HG03280 (cell line): ENCODE measurements around the gene HYAL3.

ENCODE experiments used
- ATAC-seq: cut with Tn5 transposase; IDR thresholded peaks from one replicate; pipeline ENCODE4 v1.9.1; 2021; ENCODE audit warnings: mild to moderate bottlenecking, moderate library complexity; ENCODE audit not compliant: unreplicated experiment

HYAL3 gene

GRCh38 chr3:50330330-50330729 lies 31.1 kb upstream of the HYAL3 start:
- no peak for ATAC-seq

DNA sequence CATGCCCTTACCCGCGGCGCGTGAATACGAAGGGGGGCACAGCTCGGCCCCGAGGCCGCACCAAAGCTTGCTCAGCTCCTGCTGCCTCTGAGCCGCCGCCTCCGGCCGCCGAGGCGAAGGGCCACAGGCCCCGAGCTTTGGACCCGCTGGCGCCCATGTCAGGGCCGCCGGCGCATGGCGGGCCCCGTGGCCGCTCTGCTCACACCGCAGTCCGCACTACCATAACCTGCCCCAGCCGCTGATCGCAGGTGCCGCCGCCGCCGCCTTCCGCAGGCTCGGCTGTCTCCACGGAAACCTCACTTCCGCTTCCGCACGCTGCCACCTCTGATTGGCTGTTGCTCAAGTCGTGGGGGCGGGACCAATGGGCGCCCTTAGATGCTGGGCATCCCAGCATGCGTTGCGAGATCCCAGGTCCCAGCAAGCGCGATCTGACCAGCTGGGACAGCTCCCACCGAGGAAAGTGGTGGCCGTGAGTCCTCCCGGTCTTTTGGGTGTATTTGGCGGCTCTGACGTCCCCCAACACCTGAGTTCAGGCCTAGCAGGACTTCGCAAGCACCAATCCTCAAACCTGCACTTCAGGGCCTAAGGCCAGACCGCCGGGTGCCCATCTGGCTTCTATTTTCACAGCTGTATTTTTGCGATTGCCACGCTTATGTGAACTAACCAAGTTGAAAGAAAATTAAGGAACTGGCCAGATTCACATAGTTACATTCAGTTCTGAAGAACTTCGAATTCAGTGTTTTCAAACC lies 28.9 kb upstream of the HYAL3 start, which contains the start of gene TUSC2:
TUSC2 (minus strand) TSS at position 281 of the 749 bp plus-strand sequence; CDS start at position 157, 124 bp downstream.
- peak; percentile 86 for ATAC-seq

GRCh38 chr3:50327129-50327528 lies 27.9 kb upstream of the HYAL3 start:
- no peak for ATAC-seq

- no peak for ATAC-seq
Measured at GRCh38 chr3:50326182-50326541, 27.0 kb upstream of the HYAL3 start.

GRCh38 chr3:50325497-50326181 lies 26.4 kb upstream of the HYAL3 start:
- no peak for ATAC-seq

DNA sequence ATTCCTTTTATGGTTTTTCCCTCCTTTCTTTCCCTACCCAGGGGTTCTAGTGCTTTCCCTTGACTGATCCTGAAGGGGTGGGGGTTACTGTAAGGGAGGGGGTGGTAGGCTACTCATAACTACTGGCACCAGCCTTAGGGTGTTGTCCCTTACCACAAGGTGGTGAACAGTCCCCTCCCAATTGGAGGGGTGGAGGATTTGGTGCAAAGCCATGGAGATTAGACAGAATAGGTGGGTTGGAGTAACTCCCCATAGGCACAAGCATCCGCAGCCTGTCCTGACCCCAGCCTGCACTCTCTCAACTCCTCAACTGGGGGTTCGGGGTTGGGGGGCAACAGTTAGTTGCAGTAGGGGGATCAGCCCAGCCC lies 25.9 kb upstream of the HYAL3 start:
- no peak for ATAC-seq

- ATAC-seq: no peak
Measured at GRCh38 chr3:50324351-50325112, 25.3 kb upstream of the HYAL3 start.

DNA sequence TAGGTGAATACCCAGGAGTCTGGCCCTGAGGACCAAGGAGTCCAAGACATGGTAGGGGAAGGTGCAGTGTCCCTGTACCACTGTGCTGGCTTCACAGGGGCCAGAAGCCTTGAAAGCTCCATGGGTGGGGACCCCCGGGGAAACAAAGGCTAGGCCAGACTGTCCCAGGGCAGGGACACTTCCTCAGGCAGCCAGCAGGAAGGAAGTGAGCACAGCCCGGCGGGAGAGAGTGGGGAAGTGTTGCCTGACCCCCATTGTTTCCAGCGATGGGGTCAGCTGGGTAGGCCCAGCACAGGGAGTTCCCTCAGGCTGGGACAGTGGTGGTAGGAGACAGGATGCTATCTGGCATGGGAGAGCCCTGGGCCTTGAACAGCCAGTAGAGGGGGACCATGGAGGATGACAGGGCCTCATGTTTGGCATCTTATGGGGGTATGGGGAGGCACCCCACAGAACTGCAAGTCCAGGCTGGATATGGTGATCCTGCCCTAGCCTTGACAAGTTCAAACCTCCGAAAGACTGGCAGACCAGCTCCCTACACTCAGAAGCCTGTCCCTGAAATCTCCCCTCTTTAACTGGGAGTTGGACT lies 24.5 kb upstream of the HYAL3 start:
- ATAC-seq: no peak

DNA sequence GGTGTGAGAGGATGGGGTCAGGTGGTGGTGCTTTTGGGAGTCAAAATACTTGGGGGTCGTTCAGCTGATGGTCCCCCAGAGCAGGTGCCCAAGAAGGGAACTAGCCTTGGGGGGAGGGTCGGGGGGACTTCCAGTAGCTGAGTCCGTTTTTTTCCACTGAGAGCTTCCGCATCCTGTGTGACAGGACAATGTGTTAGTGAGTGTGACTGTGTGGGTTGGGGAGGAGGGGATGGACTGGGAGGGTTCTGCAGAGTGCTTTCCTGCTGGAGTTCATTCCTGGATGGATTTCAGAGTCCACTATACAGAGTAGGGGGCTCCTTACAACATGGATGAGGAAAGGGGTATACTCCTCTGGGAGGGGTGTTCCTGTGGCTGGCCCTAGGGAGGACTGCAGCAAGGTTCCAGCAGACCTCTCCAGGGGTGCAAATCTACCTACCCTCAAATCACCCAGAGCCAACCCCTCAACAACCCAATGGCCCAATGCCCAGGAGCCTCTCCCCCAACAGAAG lies 23.9 kb upstream of the HYAL3 start:
- no peak for ATAC-seq

GRCh38 chr3:50322386-50323091 lies 23.3 kb upstream of the HYAL3 start, which contains the start of gene HYAL2:
Gene HYAL2, minus strand, starts transcription at chr3:50322745. Its CDS starts 2,256 bp downstream, at chr3:50320489.
- no peak for ATAC-seq

- ATAC-seq: no peak
Measured at GRCh38 chr3:50322115-50322385, 22.8 kb upstream of the HYAL3 start.

GRCh38 chr3:50321336-50322114 lies 22.3 kb upstream of the HYAL3 start:
- ATAC-seq: peak; percentile 74

DNA sequence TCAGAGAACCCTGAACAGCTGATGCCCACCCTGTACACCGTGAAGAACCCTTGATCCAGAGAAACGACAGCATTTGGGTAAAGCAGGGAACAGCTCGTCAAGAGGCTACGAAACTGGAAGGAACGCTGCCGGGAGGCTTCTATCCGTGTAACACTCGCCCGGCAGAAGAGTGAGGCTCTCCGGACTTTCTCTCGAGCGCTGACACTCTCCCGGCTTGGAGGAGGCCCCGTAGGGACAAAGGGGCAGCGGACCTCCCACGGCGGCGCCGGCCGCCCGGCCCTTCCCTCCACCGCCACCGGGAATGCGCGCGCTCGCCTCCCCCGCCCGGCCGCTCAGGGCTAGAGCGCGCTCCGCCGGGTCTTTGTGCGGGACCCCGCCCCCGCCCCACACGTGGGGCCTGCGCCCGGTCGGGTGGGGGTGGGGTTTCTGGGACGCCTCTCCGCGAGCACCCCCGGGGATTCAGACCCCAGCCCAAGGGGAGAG lies 21.7 kb upstream of the HYAL3 start:
- peak; percentile 49 for ATAC-seq

DNA sequence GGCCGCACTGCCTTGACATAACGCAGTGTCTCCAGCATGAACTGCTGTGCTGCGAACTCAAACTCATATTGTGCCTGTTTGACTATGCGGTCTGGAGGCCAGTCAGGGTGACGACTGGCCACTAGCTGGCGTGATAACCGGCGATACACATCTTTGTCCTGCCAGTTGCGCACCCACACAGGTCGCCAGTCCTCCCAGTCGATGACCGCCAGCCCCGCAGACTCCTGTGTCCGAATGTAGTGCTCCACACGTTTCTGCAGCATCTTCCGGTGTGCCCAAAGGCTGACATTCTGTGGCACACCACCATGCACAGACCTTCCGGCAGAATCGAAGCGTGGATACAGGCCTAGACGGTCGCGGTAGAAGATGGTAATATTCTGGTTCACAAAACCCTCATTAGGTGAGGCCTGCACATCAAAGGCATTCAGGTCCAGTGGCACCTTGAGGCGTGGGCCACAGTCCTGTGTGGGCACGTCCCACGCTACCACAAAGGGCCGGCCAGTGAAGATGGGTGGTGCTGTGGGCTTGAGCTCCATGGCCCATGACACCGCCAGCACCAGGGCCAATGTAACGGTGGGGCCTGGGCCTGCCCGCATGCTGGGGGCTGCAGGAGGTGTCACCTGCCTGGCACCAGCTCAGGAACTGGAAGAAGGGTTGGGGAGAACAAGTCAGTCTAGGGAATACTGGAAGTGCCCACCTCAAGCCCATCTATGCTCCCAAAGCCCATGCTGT lies 20.9 kb upstream of the HYAL3 start:
- no peak for ATAC-seq

- ATAC-seq: no peak
Measured at GRCh38 chr3:50319181-50319893, 20.1 kb upstream of the HYAL3 start.

DNA sequence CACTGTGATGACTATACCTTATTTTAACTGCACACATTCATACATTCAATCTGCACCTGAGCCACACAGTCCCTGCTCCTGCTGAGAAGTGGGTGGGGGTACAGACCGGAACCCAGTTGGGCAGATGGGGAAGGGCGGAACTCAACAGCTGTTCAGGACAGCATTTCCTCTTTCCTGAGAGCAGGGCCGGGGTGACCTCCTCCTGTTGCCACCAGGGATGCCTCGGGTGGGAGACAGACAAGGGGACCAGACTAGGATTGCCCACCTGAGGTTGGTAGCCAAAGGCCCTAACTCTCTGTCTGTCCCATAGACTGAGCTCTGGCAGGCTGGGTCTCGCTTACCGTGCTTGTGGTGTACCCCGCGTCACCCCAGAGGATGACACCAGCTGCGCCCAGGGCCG lies 19.4 kb upstream of the HYAL3 start:
- no peak for ATAC-seq

GRCh38 chr3:50318163-50318562 lies 19.0 kb upstream of the HYAL3 start:
- no peak for ATAC-seq

- no peak for ATAC-seq
Measured at GRCh38 chr3:50317300-50317699, 18.1 kb upstream of the HYAL3 start.
